DND-41 (cell line): ENCODE measurements around the gene FAM136A.

Experiments used
- ATAC-seq: fragments of 200-7000 bp; cut with Tn5 transposase; 3 replicates; pipeline ENCODE4 v1.9.1; 2021; ENCODE audit warnings: low read depth; ENCODE audit not compliant: insufficient read depth
- DNase-seq: peaks from one replicate; pipeline ENCODE4 v3.0.0-alpha.2; 2020
- H2AFZ ChIP-seq: 2 replicates; pipeline ENCODE4 v1.6.0; 2012; ENCODE audit warnings: low read depth, low read length
- H3K27ac ChIP-seq: 2 replicates; pipeline ENCODE4 v1.5.1; 2012; ENCODE audit warnings: low read length, inconsistent platforms
- H3K27me3 ChIP-seq: fragments of 200-600 bp; sonication (generic); 2 replicates; pipeline ENCODE4 v1.6.0; 2012; ENCODE audit warnings: low read length, mild to moderate bottlenecking, inconsistent platforms; ENCODE audit not compliant: insufficient read depth, poor library complexity
- H3K36me3 ChIP-seq: 2 replicates; pipeline ENCODE4 v1.5.1; 2012; ENCODE audit warnings: low read length, inconsistent platforms; ENCODE audit not compliant: insufficient read depth
- H3K4me1 ChIP-seq: 2 replicates; pipeline ENCODE4 v1.5.1; 2012; ENCODE audit warnings: mild to moderate bottlenecking, low read length; ENCODE audit not compliant: insufficient read depth
- H3K4me2 ChIP-seq: 2 replicates; pipeline ENCODE4 v1.6.0; 2012; ENCODE audit warnings: mild to moderate bottlenecking, moderate library complexity, low read length, inconsistent platforms; ENCODE audit not compliant: insufficient read depth
- H3K4me3 ChIP-seq, 2 experiments: fragments of 200-600 bp in 1 of 2; shearing (Covaris generic) in 1 of 2; 2 replicates each; pipeline ENCODE4 v1.5.1; 2012 to 2016; ENCODE audit warnings: inconsistent platforms in 2 of 2, low read length in 2 of 2, mild to moderate bottlenecking in 2 of 2, low read depth in 1 of 2, moderate library complexity in 1 of 2
- H3K79me2 ChIP-seq: 2 replicates; pipeline ENCODE4 v1.6.0; 2012; ENCODE audit warnings: low read length, inconsistent platforms; ENCODE audit not compliant: insufficient read depth
- H3K9ac ChIP-seq: 2 replicates; pipeline ENCODE4 v1.6.0; 2012; ENCODE audit warnings: low read depth, mild to moderate bottlenecking, inconsistent platforms, low read length, moderate library complexity
- H3K9me3 ChIP-seq: 2 replicates; pipeline ENCODE4 v1.5.1; 2012; ENCODE audit warnings: low read length, moderate library complexity, mild to moderate bottlenecking, inconsistent platforms; ENCODE audit not compliant: insufficient read depth, severe bottlenecking
- H4K20me1 ChIP-seq: 2 replicates; pipeline ENCODE4 v1.6.0; 2012; ENCODE audit warnings: low read length; ENCODE audit not compliant: insufficient read depth
- EZH2 ChIP-seq: IDR thresholded peaks from 3 replicates; pipeline ENCODE4 v1.6.1; 2012; ENCODE audit warnings: borderline replicate concordance, low read depth, mild to moderate bottlenecking, moderate library complexity, low read length, inconsistent platforms; ENCODE audit not compliant: severe bottlenecking
- TF ChIP-seq, protein P1 (sequence below): IDR thresholded peaks from 2 replicates; pipeline ENCODE4 v1.5.1; 2012; ENCODE audit warnings: borderline replicate concordance, low read length, moderate library complexity, mild to moderate bottlenecking; ENCODE audit not compliant: poor library complexity, severe bottlenecking; ENCODE audit errors: extremely low read depth

Gene FAM136A

DNA sequence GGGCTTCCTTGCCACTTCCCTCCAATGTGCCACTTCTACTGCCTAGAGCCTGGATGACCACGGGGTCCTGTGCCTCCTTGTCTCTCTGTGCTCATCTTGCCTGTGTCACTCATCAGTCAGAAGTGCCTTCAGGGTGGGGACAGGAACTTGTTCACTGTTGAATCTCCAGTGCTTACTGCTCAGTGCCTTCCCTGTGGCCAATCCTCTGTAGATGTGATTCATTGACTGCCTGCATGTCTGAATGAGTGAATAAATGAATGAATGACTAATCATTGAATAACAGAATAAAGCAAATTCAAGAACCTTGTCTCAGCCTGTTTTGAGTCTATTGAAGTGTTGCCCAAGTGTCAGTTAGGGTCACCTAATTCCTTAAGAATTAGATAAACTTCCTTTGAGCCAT lies 42.3 kb upstream of the FAM136A start:
- Histone ChIP-seq H3K4me2 (no peak overlapping the region), H3K9me3 (no peaks in the 10 kb centered on the region), H3K27me3 (peaks cover 40% of the 10 kb centered on the region), H3K36me3 (no peaks in the 10 kb centered on the region), H2AFZ (no peak overlapping the region), H3K4me3 (no peak overlapping the region), H3K79me2 (no peaks in the 10 kb centered on the region), H4K20me1 (no peaks in the 10 kb centered on the region; the same call in 1 of the 2 replicates), H3K9ac (no peak overlapping the region), H3K27ac (no peak overlapping the region), H3K4me1 (no peaks in the 10 kb centered on the region)
- no peak for ATAC-seq
- TF ChIP-seq EZH2 = no peak
- TF ChIP-seq, protein P1, sequence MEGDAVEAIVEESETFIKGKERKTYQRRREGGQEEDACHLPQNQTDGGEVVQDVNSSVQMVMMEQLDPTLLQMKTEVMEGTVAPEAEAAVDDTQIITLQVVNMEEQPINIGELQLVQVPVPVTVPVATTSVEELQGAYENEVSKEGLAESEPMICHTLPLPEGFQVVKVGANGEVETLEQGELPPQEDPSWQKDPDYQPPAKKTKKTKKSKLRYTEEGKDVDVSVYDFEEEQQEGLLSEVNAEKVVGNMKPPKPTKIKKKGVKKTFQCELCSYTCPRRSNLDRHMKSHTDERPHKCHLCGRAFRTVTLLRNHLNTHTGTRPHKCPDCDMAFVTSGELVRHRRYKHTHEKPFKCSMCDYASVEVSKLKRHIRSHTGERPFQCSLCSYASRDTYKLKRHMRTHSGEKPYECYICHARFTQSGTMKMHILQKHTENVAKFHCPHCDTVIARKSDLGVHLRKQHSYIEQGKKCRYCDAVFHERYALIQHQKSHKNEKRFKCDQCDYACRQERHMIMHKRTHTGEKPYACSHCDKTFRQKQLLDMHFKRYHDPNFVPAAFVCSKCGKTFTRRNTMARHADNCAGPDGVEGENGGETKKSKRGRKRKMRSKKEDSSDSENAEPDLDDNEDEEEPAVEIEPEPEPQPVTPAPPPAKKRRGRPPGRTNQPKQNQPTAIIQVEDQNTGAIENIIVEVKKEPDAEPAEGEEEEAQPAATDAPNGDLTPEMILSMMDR = no peak
- no peak for DNase-seq

DNA sequence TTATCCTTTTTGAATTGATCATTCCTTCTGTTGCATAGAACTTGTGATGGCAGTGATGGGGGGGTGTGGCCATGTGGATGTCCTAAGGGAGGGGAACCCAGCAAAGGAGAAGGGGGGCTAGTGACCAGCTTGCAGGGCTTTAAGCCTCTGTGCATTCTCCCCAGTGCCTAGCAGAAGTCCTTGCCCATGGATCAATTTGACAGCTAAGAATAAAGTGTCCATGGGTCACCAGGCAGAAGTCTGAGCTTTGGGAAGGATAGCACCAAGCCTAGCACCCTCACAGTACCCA lies 39.6 kb upstream of the FAM136A start:
- Histone ChIP-seq H3K36me3 (no peaks in the 10 kb centered on the region), H3K4me2 (no peak overlapping the region)
- no peak for TF ChIP-seq EZH2
- TF ChIP-seq, protein P1 = no peak

DNA sequence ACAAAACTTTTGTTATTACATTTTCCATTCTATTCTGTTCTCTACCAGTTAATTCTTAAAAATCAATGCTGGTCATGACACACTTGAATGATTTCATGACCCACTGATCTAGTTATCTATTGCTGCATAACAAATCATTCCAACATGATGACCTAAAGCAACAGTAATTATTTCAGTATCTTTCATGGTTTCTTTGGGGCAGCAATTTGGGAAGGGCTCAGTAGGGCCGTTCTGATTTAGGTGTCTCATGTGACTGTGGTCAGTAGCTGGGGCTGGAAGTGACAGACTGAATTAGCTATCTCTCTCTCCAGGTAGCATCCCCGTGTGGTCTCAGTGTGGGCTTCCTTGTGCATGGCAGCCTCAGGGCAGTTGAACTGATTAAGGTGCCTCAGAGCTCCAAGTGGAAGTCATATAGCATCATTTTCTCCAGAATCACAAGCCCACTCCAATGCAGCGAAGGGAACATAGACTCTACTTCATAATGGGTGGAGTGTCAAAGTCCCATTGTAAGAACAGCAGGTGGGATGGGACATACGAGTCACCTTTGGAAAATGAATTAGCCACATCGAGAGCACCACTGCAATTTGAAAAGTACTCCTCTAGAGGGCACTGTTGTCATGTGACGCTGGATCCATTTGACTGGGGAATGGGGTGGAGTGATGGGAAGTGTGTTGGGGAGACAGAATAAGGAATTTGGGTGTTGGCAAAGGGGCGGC lies 39.1 kb upstream of the FAM136A start:
- ATAC-seq = peak; percentile 80

More for the DNA sequence above, 39.6 kb upstream of the FAM136A start:
- no peaks in the 10 kb centered on the region for H3K79me2 ChIP-seq
- no peak overlapping the region for H3K4me3 ChIP-seq
- no peak overlapping the region for H3K9ac ChIP-seq
- H3K4me1 ChIP-seq = no peaks in the 10 kb centered on the region
- peak; percentile 27; the same call in 1 of the 3 replicates for ATAC-seq
- H4K20me1 ChIP-seq = no peaks in the 10 kb centered on the region; the same call in 1 of the 2 replicates
- peaks cover 22% of the 10 kb centered on the region for H3K27me3 ChIP-seq
- DNase-seq = no peak
- H3K9me3 ChIP-seq = no peaks in the 10 kb centered on the region
- no peak overlapping the region for H3K27ac ChIP-seq
- no peak overlapping the region for H2AFZ ChIP-seq

More for the DNA sequence above, 39.1 kb upstream of the FAM136A start:
- no peaks in the 10 kb centered on the region for H3K4me1 ChIP-seq
- no peaks in the 10 kb centered on the region for H3K36me3 ChIP-seq
- H3K4me2 ChIP-seq = no peak overlapping the region
- peaks cover 18% of the 10 kb centered on the region for H3K27me3 ChIP-seq
- H3K9me3 ChIP-seq = no peaks in the 10 kb centered on the region
- no peak overlapping the region for H3K27ac ChIP-seq
- TF ChIP-seq EZH2 = no peak
- TF ChIP-seq, protein P1 = peak; percentile 97
- no peak overlapping the region for H2AFZ ChIP-seq
- no peak overlapping the region for H3K4me3 ChIP-seq
- peak; percentile 51 for DNase-seq
- H3K79me2 ChIP-seq = no peaks in the 10 kb centered on the region
- no peaks in the 10 kb centered on the region; the same call in 1 of the 2 replicates for H4K20me1 ChIP-seq
- no peak overlapping the region for H3K9ac ChIP-seq
